D721Med (cell line): ENCODE measurements around the gene PPP1R3C.
A peak's percentile ranks its signal among the peaks of the same experiment; 100 is the strongest.

Source experiments
- DNase-seq: peaks from one replicate; pipeline ENCODE4 v3.0.0; 2011; ENCODE audit warnings: low spot score; ENCODE audit not compliant: insufficient read length
- FAIRE-seq: peaks from 2 replicates; lab custom pipeline; 2011; peaks lifted over from hg19 to GRCh38; lab: Jason Lieb, UNC
- TF ChIP-seq, protein P1 (sequence below): IDR thresholded peaks from 2 replicates; pipeline ENCODE4 v1.5.1; 2012; ENCODE audit warnings: mild to moderate bottlenecking, control low read depth; ENCODE audit not compliant: insufficient read depth; ENCODE audit errors: missing control alignments

Gene PPP1R3C

DNA sequence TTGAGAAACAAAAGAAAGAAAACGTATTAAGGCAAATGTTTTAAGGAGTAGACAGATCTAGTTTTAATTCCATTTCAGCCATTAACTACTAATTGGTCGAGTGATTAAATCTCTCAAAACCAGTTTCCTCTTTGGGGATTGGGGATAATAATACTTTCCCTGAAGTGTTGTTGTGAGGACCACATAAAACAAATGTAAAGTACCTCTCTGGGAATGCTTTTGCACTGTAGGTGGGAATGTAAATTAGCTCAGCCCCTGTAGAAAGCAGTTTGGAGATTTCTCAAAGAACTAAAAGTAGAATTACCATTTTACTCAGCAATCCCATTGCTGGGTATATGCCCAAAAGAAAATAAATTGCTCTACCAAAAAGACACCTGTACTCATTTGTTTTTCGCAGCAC is 36.0 kb upstream of the PPP1R3C start:
- DNase-seq = no peak
- TF ChIP-seq, protein P1, sequence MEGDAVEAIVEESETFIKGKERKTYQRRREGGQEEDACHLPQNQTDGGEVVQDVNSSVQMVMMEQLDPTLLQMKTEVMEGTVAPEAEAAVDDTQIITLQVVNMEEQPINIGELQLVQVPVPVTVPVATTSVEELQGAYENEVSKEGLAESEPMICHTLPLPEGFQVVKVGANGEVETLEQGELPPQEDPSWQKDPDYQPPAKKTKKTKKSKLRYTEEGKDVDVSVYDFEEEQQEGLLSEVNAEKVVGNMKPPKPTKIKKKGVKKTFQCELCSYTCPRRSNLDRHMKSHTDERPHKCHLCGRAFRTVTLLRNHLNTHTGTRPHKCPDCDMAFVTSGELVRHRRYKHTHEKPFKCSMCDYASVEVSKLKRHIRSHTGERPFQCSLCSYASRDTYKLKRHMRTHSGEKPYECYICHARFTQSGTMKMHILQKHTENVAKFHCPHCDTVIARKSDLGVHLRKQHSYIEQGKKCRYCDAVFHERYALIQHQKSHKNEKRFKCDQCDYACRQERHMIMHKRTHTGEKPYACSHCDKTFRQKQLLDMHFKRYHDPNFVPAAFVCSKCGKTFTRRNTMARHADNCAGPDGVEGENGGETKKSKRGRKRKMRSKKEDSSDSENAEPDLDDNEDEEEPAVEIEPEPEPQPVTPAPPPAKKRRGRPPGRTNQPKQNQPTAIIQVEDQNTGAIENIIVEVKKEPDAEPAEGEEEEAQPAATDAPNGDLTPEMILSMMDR = no peak
- no peak for FAIRE-seq

- TF ChIP-seq, protein P1 = no peak
- no peak for FAIRE-seq
- no peak for DNase-seq
Observed at GRCh38 chr10:91665842-91666241, 33.0 kb upstream of the PPP1R3C start.

DNA sequence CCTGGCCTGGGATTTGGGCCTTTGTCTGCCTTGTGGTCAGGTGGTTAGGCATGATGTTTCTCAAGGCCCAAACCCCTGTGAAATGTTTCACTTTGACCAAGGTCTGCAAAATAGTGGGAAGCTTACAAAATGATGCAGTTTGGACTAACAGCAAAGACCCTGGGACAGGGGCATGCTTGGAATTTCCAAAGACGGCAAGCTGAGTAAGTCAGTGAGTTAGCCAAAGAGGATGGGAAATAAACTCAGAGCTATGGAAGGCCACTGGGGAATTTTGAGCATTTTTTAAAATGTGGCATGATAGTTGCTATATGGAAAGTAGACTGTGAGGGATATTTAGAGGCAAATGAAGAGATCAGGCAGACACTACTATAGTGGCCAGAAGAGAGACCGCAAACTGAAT is 31.6 kb upstream of the PPP1R3C start:
- no peak for FAIRE-seq

GRCh38 chr10:91662993-91663392 is 30.1 kb upstream of the PPP1R3C start:
- DNase-seq (no peak), FAIRE-seq (no peak)
- TF ChIP-seq, protein P1 = no peak

More for the DNA sequence above, 31.6 kb upstream of the PPP1R3C start:
- DNase-seq = no peak
- TF ChIP-seq, protein P1 = no peak

- no peak for DNase-seq
- no peak for FAIRE-seq
- TF ChIP-seq, protein P1 = no peak
Observed at GRCh38 chr10:91653219-91653870, 20.5 kb upstream of the PPP1R3C start.

- no peak for DNase-seq
- TF ChIP-seq, protein P1 = no peak
- no peak for FAIRE-seq
Observed at GRCh38 chr10:91652364-91652763, 19.5 kb upstream of the PPP1R3C start.

- no peak for FAIRE-seq
- TF ChIP-seq, protein P1 = peak; percentile 8
- no peak for DNase-seq
Observed at GRCh38 chr10:91643700-91644099, 10.8 kb upstream of the PPP1R3C start.
